HepG2 (cell line): ENCODE data around the gene EID1. TPM values are rescaled to one million over a fixed set of nuclear protein-coding genes. Genes with fewer than 3 reads are reported as not detected.

ENCODE experiments used
- AGO1 ChIP-seq: fragments of 200-400 bp; formaldehyde crosslinking; IDR thresholded peaks from 2 replicates; pipeline ENCODE4 v1.6.1; 2017; ENCODE audit warnings: mild to moderate bottlenecking, low read depth, low read length, moderate library complexity; ENCODE audit not compliant: poor library complexity, severe bottlenecking
- BCL3 ChIP-seq: sonication (generic); formaldehyde crosslinking; IDR thresholded peaks from 2 replicates; pipeline ENCODE4 v1.5.1; 2020; ENCODE audit warnings: mild to moderate bottlenecking, missing genetic modification reagents, moderate library complexity
- DPF2 ChIP-seq: sonication (generic); formaldehyde crosslinking; IDR thresholded peaks from 2 replicates; pipeline ENCODE4 v1.4.0; 2020; ENCODE audit warnings: mild to moderate bottlenecking, low read depth, missing genetic modification reagents, borderline replicate concordance
- EHMT2 ChIP-seq: fragments of 200-600 bp; sonication (generic); IDR thresholded peaks from 2 replicates; pipeline ENCODE4 v1.7.0; 2017; ENCODE audit warnings: antibody characterized with exemption, low read depth, low read length, borderline replicate concordance
- HMGA1 ChIP-seq: sonication (generic); formaldehyde crosslinking; conservative IDR thresholded peaks from 2 replicates; pipeline ENCODE4 v1.4.0; 2020; ENCODE audit warnings: missing genetic modification reagents
- MIER2 ChIP-seq: IDR thresholded peaks from 2 replicates; pipeline ENCODE4 v1.6.1; 2016; ENCODE audit warnings: missing biosample characterization, missing genetic modification reagents
- STAG1 ChIP-seq: sonication (generic); formaldehyde crosslinking; IDR thresholded peaks from 2 replicates; pipeline ENCODE4 v1.4.0; 2020; ENCODE audit warnings: missing genetic modification reagents
- TBX3 ChIP-seq: fragments of 450-650 bp; IDR thresholded peaks from 2 replicates; pipeline ENCODE4 v1.6.1; 2017; ENCODE audit warnings: antibody characterized with exemption, mild to moderate bottlenecking, inconsistent platforms, borderline replicate concordance
- ZNF414 ChIP-seq: sonication (generic); formaldehyde crosslinking; IDR thresholded peaks from 2 replicates; pipeline ENCODE4 v1.5.0; 2020; ENCODE audit warnings: missing genetic modification reagents
- ZNF446 ChIP-seq: sonication (generic); formaldehyde crosslinking; IDR thresholded peaks from 2 replicates; pipeline ENCODE4 v1.5.0; 2020; ENCODE audit warnings: mild to moderate bottlenecking, missing genetic modification reagents
- ZNF841 ChIP-seq: sonication (generic); formaldehyde crosslinking; IDR thresholded peaks from 2 replicates; pipeline ENCODE4 v1.8.1; 2023; ENCODE audit warnings: missing genetic modification reagents, borderline replicate concordance
- polyA plus RNA-seq, 8 experiments: library from polyadenylated mRNA; depleted of rRNA in 3 of 8; stranded (reverse) in 7 of 8; unstranded in 1 of 8; fragments of >200 nt; fragmentation: Illumina TruSeq in 4 of 8; extraction: Trizol in 4 of 8; gene quantifications; 2 replicates each; pipeline versions ENCODE4 v1.2.1 to v1.2.3, GENCODE V29; 2011 to 2016; ENCODE audit warnings: low read depth in 4 of 8, missing spikeins in 1 of 8, mixed read lengths in 1 of 8; ENCODE audit not compliant: insufficient read depth in 1 of 8
- total RNA-seq, 5 experiments: library from RNA; depleted of rRNA; stranded (reverse); fragments of >200 nt; fragmentation: Illumina TruSeq; extraction: Trizol; gene quantifications; 2 replicates each; pipeline ENCODE4 v1.2.3, GENCODE V29; 2016; ENCODE audit warnings: low read depth in 1 of 5
- TF ChIP-seq, protein P1 (sequence below): sonication (generic); formaldehyde crosslinking; IDR thresholded peaks from 2 replicates; pipeline ENCODE4 v1.4.0; 2020; ENCODE audit warnings: missing genetic modification reagents, borderline replicate concordance

EID1 gene
- total and polyA plus RNA-seq, 2 of the 13 experiments (the other 11 are each of a cell fraction or from before 2014, with no cell fraction given): 2.2 to 5.4 TPM

GRCh38 chr15:48898032-48898431 lies 20.1 kb downstream of the EID1 start (continued):
- TF ChIP-seq MIER2 (CRISPR knock-in tag): no peak
- no peak for TF ChIP-seq EHMT2
- TF ChIP-seq, protein P1, sequence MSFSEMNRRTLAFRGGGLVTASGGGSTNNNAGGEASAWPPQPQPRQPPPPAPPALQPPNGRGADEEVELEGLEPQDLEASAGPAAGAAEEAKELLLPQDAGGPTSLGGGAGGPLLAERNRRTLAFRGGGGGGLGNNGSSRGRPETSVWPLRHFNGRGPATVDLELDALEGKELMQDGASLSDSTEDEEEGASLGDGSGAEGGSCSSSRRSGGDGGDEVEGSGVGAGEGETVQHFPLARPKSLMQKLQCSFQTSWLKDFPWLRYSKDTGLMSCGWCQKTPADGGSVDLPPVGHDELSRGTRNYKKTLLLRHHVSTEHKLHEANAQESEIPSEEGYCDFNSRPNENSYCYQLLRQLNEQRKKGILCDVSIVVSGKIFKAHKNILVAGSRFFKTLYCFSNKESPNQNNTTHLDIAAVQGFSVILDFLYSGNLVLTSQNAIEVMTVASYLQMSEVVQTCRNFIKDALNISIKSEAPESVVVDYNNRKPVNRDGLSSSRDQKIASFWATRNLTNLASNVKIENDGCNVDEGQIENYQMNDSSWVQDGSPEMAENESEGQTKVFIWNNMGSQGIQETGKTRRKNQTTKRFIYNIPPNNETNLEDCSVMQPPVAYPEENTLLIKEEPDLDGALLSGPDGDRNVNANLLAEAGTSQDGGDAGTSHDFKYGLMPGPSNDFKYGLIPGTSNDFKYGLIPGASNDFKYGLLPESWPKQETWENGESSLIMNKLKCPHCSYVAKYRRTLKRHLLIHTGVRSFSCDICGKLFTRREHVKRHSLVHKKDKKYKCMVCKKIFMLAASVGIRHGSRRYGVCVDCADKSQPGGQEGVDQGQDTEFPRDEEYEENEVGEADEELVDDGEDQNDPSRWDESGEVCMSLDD (CRISPR knock-in tag): no peak
- TF ChIP-seq HMGA1 (CRISPR knock-in tag): no peak
- TF ChIP-seq DPF2: no peak
- TF ChIP-seq BCL3 (CRISPR knock-in tag): no peak
- no peak for TF ChIP-seq ZNF446 (CRISPR knock-in tag)
- TF ChIP-seq AGO1: no peak
- no peak for TF ChIP-seq ZNF841 (CRISPR knock-in tag)
- no peak for TF ChIP-seq ZNF414
- TF ChIP-seq TBX3: no peak
- TF ChIP-seq STAG1 (CRISPR knock-in tag): no peak
